ENCODE results near the gene KCNQ1.

KCNQ1 gene

DNA sequence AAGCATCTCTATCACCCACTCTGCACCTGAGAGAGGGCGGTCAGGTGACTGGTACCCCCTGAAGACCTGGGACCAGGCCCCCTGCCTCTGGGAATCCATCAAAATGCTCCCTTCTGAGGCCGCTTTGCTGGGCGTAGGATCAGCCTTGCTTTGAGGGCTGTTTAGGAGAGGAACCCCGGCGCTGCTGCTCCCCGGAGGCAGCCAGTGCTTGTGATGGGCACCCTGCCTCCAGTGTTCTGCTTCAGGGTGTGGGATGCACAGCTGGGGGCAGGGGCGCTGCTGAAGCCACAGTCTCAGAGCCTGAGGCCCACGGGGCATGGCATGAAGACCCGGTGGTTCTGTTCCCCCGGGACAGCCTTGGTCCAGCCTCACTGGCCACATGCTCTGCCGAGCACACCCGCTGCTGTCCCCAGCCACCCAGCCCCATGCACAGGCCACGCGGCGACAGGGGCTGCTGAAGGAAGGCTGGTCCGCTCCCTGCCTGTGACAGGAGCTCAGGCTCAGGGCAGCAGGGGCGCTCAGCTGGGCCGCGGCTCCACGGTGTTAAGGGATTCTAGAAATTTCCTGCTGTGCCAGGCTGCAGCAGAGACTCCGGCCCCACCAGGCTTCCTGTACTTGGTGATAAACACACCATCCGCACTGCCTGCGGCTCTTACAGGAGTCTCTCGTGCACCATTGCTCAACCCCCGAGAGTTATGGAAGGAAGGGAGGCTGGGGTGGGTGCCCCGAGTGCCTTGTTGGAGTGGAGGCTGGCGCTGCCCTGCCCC, 91.0 kb downstream of the KCNQ1 start:
- DNase-seq (ENCODE audit: low read depth in 2 of 2) = no peak

DNA sequence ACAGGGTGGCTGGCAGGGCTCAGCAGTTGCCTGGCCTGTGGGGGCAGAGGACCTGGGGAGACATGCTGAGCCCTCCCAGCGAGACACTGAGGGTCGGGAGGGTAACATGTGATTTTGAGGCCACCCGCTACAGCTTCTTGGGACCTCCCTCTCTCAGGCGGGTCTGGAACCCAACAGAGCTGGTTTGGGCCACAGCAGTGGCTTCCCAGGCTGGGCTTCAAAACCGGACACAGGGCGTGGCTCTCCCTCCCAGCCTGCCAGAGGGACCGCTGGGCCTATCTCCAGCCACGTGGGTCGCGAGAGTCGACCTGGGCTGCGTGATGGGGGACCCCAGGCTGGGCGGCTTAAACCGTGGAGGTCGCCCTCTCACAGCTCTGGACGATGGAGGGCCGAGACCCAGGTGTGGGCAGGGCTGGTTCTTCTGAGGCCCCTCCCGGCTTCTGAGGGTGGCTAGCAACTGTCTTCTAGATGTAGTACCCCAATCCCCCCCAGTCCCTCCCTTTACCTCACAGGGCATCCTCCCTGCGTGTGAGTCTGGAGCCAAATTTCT, 91.7 kb downstream of the KCNQ1 start:
- DNase-seq (ENCODE audit: low read depth in 2 of 2) = no peak

DNA sequence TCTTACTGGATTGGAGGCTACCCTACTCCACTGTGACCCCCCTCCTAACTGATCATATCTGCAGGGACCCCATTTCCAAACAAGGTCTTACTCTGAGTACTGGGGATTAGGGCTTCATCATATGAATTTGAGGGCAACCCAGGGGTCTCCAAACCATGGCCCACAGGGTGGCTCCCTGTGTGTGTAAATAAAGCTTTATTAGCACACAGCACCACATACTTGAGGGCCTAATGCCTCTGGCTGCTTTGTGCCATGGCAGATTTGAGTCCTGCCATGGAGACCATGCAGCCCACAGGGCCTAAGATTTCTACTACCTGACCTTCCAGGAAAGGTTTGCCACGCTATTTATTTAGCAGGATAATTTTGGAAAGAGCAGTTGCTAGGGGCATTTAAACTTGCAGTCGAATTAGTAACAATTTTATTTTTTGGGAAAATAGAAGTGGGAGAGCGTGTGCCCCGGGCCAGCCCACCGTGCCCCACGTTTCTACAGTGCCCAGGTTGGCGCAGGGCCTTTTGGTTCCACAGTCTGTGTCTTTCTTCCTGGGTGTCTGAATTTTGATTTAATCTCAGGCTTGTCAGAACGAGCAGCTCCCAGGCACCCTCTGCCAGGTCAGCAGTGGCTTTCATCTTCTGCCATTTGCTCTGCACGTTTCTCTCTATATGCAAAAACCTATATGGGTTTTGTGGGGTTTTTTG, 92.3 kb downstream of the KCNQ1 start:
- no peak for DNase-seq (ENCODE audit: low read depth in 2 of 2)

DNA sequence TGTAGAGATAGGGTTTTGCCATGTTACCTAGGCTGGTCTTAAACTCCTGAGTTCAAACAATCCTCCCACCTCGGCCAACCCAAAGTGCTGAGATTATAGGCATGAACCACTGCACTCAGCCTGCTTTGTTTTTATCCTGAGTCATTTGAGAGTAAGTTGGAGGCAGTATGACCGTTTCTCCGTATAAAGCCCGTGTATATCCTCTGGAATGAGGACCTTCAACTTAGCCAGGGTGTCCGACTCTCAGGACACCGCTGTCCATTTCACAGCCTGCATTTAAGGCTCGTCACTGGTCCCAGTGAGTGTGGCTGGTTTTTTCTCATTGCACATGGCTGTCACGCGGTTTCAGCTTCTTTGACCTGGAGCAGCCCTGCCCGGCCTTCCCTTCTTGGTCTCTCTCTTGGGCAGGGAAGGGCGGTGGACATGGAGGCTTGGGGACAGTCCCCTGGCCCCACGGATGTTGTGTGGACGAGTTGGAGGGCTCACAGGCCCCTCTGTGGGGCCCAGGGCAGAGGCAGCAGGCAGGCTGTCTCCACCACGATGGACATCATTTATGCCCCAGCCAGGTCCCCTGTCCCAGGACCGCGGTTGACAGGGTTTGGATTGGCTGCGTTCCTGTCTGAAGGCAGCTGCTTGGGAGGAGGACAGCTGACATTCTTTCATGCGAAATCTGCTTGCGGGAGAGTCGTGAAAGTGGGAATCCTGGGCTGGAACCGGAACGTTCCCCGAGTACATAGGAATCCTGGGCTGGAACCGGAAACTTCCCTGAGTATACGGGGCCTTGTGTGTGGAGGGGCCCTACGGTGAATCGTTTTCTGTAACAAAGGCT, 93.3 kb downstream of the KCNQ1 start:
- no peak for DNase-seq (ENCODE audit: low read depth in 2 of 2)

DNA sequence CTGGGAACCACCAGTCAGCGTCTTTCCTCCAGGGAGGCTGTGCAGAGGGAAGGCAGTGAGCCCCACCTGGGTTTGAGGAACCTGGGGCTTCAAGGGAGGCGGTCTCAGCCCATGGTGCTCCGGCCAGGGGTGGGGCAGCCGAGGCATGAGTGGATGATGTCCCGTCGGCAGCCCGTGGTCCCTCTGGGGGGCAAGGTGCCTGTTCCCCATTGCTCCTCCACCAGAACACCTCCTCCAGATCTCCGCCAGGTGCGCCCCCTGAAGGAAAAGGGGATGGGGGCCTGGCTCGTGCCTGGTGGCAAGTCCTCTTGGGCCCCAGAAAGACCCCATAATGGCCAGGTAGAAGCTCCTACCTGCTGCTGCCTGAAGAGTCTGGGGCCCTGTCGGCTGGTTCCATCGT, 94.1 kb downstream of the KCNQ1 start:
- DNase-seq (ENCODE audit: low read depth in 2 of 2) = no peak

DNA sequence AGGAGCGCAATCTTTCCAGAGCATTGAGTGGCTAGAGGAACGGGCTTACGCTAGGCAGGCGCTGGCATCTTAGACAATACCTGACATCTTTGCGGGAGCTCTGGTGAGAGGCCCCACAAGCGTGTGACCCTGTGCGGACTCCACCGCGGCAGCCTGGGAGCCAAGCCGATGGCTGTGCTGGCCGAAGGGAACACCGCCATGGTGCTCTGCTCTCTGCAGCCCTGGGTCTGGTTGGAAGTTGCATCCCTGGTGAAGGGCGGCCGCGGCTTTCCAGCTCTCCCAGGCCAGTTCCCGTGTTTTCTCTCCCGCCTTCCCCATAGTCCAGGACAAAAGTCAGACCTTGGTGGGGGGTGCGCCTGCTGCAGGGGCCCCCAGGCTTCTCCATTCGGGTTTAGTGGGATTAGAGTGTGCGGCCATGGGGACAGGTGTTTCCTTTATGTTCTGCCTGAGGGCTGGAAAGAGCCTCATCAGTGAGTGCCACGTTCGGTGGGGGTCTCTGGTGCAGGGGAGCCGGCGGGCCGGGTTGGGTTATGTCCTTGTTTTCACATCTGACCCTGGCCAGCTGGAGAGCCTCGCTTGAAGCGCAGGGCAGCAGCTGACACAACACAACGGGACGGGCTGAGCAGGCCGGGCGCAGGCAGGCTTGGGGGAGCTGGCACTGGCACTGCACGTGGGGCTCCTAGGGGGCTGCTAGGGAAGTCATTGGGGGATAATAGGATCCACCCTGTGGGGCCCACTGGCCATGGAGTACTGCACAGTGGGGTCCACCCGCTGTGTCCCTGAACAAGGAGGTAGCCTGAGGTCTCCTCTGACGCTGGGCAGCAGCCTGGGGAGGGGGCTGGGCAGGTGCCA, 94.8 kb downstream of the KCNQ1 start:
- DNase-seq (ENCODE audit: low read depth in 2 of 2) = no peak

DNA sequence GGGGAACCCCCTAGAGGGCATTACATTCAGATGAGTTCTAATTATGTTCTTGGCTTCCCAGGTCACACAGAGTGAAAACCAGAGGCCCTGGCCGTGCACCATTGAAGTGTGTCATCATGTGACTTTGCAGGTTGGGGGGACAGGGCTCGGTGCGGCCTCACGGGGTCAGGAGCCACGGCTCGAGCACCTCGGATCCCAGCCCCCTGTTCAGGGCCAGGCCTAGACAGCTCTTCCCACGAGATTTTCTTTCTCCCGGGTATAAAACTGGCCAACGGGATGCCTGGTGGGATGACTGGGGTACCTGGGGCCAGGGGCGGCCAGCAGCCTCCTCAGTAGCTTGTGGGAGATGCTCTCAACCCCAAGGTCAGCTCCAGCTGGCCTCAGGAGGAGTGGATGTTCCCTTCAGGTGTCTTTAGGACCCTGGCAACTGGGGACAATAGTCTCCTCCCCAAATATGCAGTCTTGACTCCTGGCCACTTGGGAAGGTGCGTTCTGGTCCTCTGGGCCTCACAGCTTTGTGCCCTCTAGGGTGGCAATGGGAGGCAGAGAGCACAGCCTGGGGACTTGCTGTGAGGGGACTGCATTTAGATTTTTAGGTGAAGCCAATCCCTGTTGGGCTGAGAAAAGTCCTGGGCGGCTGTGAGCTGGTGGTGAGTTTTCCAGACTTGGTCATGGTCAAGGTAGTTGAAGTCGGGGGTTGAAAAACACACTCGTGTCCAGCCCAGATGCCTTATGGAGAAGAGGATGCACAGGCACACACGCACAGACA, 95.6 kb downstream of the KCNQ1 start:
- no peak for DNase-seq (ENCODE audit: low read depth in 2 of 2)

DNA sequence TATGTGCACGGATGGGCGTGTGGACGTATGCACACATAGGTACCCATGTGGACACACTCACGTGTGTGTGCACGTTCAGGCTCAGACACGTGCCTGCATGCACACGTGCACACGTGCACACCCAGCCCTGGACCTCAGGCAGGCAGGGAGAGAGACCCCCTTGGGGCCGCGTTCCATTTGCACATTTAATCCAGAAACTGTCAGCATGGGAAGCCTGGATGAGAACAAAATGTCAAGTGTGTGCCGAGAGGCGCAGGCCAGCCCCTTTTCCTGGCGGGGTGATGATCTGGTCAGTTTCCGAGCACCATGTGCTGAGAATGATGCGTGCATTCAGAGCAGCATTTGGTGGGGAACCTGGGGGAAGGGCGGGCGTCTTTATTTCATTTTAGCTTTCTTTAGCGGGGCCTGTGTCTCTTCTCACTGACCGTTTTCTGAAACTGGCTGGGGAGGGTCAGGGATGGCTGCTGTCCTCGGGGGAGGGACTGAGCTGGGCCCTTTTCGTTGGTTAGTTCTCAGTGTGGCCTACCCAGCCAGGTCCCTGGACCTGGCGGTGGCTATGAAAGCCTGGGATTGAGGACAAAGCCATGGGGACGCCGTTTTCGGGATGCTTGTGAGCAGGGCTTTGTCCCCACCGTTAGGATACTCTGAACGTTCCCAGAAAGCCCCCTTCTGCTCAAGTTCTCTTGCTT, 96.3 kb downstream of the KCNQ1 start:
- no peak for DNase-seq (ENCODE audit: low read depth in 2 of 2)

DNA sequence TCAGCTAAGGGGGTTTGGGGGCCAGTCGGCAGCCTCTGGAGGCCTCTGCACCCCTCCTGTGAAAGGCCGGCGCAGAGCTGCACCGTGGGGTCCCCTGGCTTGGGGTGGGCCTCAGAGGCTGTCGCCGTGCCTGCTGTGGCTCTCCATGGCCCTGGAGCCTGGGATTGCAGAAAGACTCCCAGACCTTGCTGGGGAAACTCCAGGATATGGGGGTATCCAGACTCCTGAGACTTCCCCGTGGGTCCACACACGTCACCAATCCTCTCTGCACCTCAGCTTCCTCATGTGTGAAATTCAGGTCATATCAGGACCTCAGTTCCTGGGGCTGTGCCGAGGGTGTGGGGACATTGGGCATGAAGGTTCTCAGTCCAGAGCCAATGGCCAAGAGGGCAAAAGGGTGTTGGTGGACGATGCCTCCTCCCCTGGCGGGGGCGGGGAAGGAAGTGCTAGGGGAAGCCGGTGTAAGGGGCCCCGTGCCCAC, 97.1 kb downstream of the KCNQ1 start:
- no peak for DNase-seq (ENCODE audit: low read depth in 2 of 2)

DNA sequence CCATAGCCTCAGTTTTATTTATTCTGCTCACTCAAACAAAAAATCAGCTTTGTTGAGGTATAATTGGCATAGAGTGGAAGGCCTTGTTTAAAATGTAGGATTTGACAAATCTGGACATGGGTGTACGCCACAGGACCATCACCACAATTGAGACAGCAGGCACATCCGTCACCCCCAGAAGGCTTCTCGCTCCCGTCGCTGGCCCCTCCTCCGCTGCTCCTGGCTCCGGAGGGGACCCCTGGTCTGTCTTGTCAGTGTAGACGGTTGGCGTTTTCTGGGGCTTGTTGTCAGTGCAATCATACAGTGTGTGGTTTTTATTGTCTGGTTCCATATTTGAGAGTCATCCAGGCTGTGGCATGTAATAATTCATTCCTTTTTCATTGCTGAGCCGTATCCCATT, 97.6 kb downstream of the KCNQ1 start:
- DNase-seq (ENCODE audit: low read depth in 2 of 2) = no peak

DNA sequence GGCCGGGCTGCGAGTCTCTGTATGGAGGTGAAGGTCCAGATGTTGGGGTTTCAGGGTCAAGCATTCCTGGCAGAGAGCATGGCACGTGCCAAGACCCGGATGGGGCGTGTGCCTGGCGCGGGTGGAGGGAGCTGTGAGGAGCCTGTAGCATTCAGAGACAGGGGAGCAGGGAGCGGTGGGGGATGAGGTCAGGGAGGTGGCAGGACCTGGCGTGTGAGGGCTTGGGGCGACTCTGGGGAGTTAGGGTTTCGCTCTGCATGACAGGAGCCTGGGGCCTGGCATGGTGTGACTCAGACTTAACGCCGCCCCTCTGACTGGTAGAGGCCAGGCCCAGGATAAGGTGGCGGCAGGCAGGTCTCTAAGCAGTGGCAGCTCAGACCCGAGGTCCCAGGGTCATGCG, 103.0 kb downstream of the KCNQ1 start:
- DNase-seq (ENCODE audit: low read depth in 2 of 2) = no peak

DNA sequence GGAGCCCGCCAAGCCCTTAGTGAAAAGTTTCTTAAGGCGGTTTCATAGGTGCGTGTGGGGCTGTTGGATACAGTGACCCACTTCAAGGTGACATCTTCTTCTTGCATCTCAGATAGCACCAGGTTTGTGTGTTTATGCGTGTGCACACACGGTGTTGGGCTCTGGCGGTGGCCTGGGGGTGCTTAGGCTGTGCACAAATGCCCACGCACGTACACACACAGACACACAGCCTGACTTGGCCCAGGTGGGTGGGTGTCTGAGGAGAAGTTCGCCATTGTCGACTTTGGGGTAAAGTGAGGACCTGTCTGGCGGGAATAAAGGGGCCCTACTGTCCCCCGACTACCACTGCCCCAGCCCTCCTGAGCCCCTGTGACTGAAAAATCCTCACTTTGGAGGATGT, 103.8 kb downstream of the KCNQ1 start:
- no peak for DNase-seq (ENCODE audit: low read depth in 2 of 2)

DNA sequence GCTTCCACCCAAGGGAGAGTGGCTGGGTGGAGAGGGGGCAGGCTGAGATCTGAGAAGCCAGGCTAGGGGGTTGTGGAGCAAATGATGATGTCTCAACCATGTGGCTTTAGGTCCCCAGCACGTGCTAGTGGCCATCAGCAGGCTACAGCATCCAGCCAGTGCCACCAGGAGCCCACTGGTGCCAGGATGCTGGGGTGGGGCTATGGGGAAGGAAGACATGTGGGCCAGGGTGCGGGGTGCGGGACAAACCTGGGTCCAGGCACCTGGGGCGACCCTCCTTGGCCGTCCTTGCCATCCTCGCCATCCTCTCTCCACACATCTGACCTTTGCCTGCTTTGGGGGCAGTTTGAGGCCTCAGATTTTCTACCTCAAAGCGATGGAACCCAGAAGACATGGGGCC, 104.3 kb downstream of the KCNQ1 start:
- DNase-seq (ENCODE audit: low read depth in 2 of 2) = no peak

DNA sequence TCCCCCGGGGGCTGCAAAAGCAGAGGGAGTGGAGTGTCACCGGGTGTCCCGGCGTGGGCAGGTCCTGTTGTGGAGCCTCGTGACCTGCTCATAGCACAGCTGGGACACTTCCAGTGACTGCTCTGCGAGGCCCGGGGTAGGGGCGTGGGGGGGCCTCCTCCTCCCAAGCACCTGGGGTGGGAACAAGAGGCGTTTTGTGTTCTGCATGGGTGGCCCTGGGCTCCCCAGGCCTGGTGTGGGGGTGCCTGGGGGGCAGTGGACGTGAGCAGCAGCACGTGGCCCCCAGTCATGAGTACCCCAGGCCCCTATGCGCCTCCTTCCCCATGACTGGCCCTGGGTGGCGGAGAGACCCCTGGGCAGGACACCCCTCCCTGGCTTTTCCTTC, 104.7 kb downstream of the KCNQ1 start:
- no peak for DNase-seq (ENCODE audit: low read depth in 2 of 2)

DNA sequence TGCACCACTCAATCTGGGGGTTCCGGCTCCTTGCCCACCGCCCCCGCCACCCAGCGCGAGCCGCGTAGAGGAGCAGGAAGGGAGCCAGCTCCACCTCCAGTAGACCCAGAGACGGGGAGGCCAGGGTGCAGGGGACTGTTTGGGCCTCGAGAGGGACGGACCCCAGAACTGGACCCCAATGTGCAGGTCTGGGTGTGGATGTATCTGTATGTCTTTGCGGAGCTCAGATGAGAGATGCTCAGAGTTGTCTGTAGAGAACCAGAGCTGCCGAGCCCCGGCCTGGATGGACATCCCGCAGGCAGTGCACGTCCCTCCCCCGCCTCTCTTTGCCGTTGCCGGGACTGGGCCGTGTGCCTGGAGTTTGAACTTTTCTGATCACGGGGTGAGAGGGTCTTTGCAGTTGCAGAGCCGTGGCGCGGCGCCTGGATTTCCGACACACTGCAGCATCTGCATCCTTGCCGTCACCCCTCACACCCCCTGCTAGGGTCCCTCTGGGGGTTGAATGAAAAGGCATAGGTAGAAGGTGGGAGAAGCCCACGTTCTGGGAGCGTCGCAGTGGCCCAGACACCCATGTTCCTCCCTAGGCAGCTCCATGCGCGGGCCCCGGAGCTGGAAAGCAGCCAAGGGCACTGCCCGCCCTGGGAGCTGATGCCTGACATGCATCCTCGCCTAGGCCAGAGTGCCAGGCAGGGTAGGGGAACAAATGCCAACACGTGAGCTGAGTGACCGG, 105.2 kb downstream of the KCNQ1 start:
- no peak for DNase-seq (ENCODE audit: low read depth in 2 of 2)

DNA sequence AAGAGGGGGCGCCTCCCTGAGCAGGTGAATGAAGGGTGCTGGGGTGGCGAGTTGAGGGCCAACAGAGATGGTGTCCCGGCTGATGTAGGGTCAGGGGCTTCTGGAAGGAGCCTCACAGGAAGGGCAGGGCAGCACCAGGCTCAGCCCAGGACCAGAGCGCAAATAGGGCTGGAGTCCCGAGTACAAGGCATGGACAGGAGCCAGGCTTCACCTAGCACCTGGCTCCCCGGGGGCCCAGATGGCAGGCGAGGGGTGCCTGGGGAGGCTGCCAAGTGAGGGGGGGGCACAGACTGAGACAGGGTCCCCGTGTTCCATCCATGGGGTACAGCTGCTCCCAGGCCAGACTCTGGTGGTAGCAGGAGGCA, 105.8 kb downstream of the KCNQ1 start:
- DNase-seq (ENCODE audit: low read depth in 2 of 2) = no peak

DNA sequence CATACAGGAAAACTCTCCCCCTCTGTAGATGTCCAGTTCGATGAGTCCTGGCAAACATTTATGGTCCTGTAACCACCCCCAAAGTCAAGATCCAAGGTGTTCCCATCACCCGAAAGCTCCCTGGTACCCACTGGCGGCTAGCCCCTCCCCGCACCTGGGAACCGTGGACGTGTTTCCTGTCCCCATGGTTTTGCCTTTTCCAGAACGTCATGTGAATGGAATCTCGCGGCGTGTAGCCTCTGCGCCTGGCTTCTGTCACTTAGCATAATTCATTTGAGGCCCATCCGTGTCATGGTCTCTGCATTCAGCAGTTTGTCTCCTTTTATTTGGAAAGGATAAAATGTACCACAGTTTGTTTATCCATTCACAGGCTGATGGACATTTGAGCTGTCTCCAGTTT, 106.3 kb downstream of the KCNQ1 start:
- no peak for DNase-seq (ENCODE audit: low read depth in 2 of 2)

DNA sequence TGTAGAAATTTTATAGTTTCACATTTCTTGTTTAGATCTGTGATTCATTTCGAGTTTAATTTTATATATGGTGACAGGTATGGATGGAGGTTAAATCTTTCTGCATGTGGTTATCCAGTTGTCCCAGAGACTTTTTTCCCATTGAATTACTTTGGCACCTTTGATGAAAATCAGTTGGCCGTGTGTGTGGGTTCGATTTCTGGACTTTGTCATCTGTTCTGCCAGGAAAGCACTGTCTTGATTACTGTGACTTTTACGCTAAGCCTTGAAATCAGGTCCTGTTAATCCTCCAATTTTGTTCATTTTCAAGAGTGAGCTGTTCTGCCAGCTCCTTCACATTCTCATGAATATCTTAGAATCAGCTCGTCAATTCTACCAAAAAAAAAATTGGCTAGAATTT, 107.4 kb downstream of the KCNQ1 start:
- no peak for DNase-seq (ENCODE audit: low read depth in 2 of 2)

DNA sequence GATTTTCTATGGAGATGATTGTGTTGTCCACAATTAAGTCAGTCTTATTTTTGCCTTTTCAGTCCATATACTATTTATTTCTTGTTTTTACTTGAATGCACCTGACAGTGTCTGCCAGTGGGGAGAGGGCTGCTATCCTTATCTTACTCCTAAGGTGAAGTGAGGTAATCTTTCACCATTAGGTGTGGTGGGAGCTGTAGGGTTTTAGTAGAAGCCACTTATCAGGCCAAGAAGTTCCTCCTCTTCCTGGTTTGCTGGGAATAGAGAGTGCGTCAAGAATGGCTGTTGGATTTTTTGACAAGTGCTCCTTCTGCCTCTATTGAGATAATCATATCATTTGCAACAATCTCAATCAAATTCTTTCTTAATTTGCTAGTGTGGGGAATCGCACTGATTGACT, 108.4 kb downstream of the KCNQ1 start:
- DNase-seq (ENCODE audit: low read depth in 2 of 2) = no peak
